Hepatocyte (in vitro differentiated cells): Measurements from ENCODE around the gene KLK5.

Experiments used
- CTCF ChIP-seq: fragments of 200-600 bp; sonication (generic); IDR thresholded peaks from 2 replicates; pipeline ENCODE4 v1.5.1; 2016; ENCODE audit warnings: antibody characterized with exemption, mild to moderate bottlenecking; ENCODE audit not compliant: poor library complexity
- EZH2 ChIP-seq: fragments of 200-600 bp; sonication (generic); IDR thresholded peaks from 2 replicates; pipeline ENCODE4 v1.6.1; 2016; ENCODE audit warnings: antibody characterized with exemption, mild to moderate bottlenecking, borderline replicate concordance
- EZH2phosphoT487 ChIP-seq: fragments of 200-600 bp; sonication (generic); IDR thresholded peaks from one replicate; pipeline ENCODE4 v1.6.1; 2018; ENCODE audit warnings: antibody characterized with exemption, mild to moderate bottlenecking, low read depth, moderate library complexity; ENCODE audit not compliant: unreplicated experiment, severe bottlenecking

GRCh38 chr19:50916069-50916468 is 36.8 kb downstream of the KLK5 start:
- TF ChIP-seq CTCF (no peak), EZH2 (no peak), EZH2phosphoT487 (no peak)
